CD14-positive monocyte (primary cell): Measurements from ENCODE around the gene MRPL43. TPM values are rescaled to one million over a fixed set of nuclear protein-coding genes. Genes with fewer than 3 reads are reported as not detected.

Experiments
- DNase-seq, 3 donors: peaks; one replicate each; pipeline ENCODE4 v3.0.0-alpha.2; 2011 to 2022
- H2AFZ ChIP-seq: 2 replicates; pipeline ENCODE4 v1.6.0; 2012; ENCODE audit warnings: mild to moderate bottlenecking, low read depth, low read length, inconsistent platforms; ENCODE audit not compliant: insufficient read depth, poor library complexity, severe bottlenecking
- H3K27ac ChIP-seq, 2 donors: 1 replicate in 1 of 2; 2 replicates in 1 of 2; pipeline ENCODE4 v1.5.1; 2012 to 2013; ENCODE audit warnings: low read length in 2 of 2, control low read depth in 1 of 2, inconsistent platforms in 1 of 2, low read depth in 1 of 2, mild to moderate bottlenecking in 1 of 2
- H3K27me3 ChIP-seq, 2 donors: one replicate each; pipeline versions ENCODE4 v1.6.0 to v1.6.1; 2011 to 2013; ENCODE audit warnings: low read length in 2 of 2; ENCODE audit not compliant: control insufficient read depth in 2 of 2, insufficient read depth in 2 of 2
- H3K36me3 ChIP-seq, 2 donors: replicated peaks in 1 of 2; 1 replicate in 1 of 2; 2 replicates in 1 of 2; pipeline versions ENCODE4 v1.5.1 to v1.6.1; 2012 to 2013; ENCODE audit warnings: low read length in 2 of 2, control low read depth in 1 of 2, inconsistent platforms in 1 of 2, mild to moderate bottlenecking in 1 of 2; ENCODE audit not compliant: insufficient read depth in 2 of 2, control insufficient read depth in 1 of 2
- H3K4me1 ChIP-seq, 2 donors: 1 replicate in 1 of 2; 2 replicates in 1 of 2; pipeline versions ENCODE4 v1.5.1 to v1.6.1; 2012 to 2013; ENCODE audit warnings: low read length in 2 of 2, control low read depth in 1 of 2, inconsistent platforms in 1 of 2, mild to moderate bottlenecking in 1 of 2, moderate library complexity in 1 of 2; ENCODE audit not compliant: insufficient read depth in 2 of 2, control insufficient read depth in 1 of 2
- H3K4me2 ChIP-seq: replicated peaks from 2 replicates; pipeline ENCODE3; 2012; ENCODE audit warnings: low read length, moderate library complexity, mild to moderate bottlenecking; ENCODE audit not compliant: poor library complexity, severe bottlenecking; ENCODE audit errors: extremely low read depth
- H3K4me3 ChIP-seq, 3 experiments: fragments of 200-600 bp in 1 of 3; sonication (generic) in 1 of 3; replicated peaks in 1 of 3; 1 replicate in 2 of 3; 2 replicates in 1 of 3; pipeline ENCODE4 v1.5.1; 2011 to 2013; ENCODE audit warnings: low read length in 3 of 3, mild to moderate bottlenecking in 3 of 3, control low read depth in 2 of 3, low read depth in 2 of 3, inconsistent platforms in 1 of 3, moderate library complexity in 1 of 3
- H3K79me2 ChIP-seq: 2 replicates; pipeline ENCODE4 v1.6.0; 2012; ENCODE audit warnings: mild to moderate bottlenecking, control low read depth, inconsistent platforms, low read length, moderate library complexity; ENCODE audit not compliant: insufficient read depth
- H3K9ac ChIP-seq: 2 replicates; pipeline ENCODE4 v1.6.0; 2017; ENCODE audit warnings: low read length, mild to moderate bottlenecking; ENCODE audit not compliant: insufficient read depth, poor library complexity, severe bottlenecking
- H3K9me3 ChIP-seq, 2 donors: replicated peaks in 1 of 2; 1 replicate in 1 of 2; 2 replicates in 1 of 2; pipeline versions ENCODE4 v1.5.1 to v1.6.1; 2012 to 2013; ENCODE audit warnings: low read length in 2 of 2, control low read depth in 1 of 2; ENCODE audit not compliant: control insufficient read depth in 1 of 2, insufficient read depth in 1 of 2
- H4K20me1 ChIP-seq: 2 replicates; pipeline ENCODE4 v1.6.0; 2012; ENCODE audit warnings: mild to moderate bottlenecking, low read length, control low read depth, moderate library complexity; ENCODE audit not compliant: insufficient read depth
- H3K27ac Mint-ChIP-seq, 7 donors: one replicate each; pipeline ENCODE4 v1.8.0; 2020; ENCODE audit warnings: mild to moderate bottlenecking in 7 of 7, mixed read lengths in 7 of 7, moderate library complexity in 6 of 7, inconsistent platforms in 2 of 7
- H3K27me3 Mint-ChIP-seq, 3 donors: one replicate each; pipeline ENCODE4 v1.8.0; 2021 to 2022; ENCODE audit warnings: low read depth in 3 of 3, mild to moderate bottlenecking in 3 of 3, mixed read lengths in 3 of 3, moderate library complexity in 3 of 3, inconsistent platforms in 1 of 3
- H3K36me3 Mint-ChIP-seq, 2 donors: one replicate each; pipeline ENCODE4 v1.8.0; 2020; ENCODE audit warnings: mixed read lengths in 2 of 2, inconsistent platforms in 1 of 2, mild to moderate bottlenecking in 1 of 2
- H3K4me1 Mint-ChIP-seq: one replicate; pipeline ENCODE4 v1.8.0; 2020; ENCODE audit warnings: mild to moderate bottlenecking, mixed read lengths
- H3K4me3 Mint-ChIP-seq, 2 donors: one replicate each; pipeline ENCODE4 v1.8.0; 2020; ENCODE audit warnings: mild to moderate bottlenecking in 2 of 2, mixed read lengths in 2 of 2, moderate library complexity in 1 of 2
- H3K9me3 Mint-ChIP-seq, 7 donors: one replicate each; pipeline ENCODE4 v1.8.0; 2020 to 2022; ENCODE audit warnings: mixed read lengths in 7 of 7, mild to moderate bottlenecking in 6 of 7, moderate library complexity in 6 of 7, inconsistent platforms in 2 of 7
- CTCF ChIP-seq: fragments of 200-600 bp; IDR thresholded peaks from one replicate; pipeline ENCODE4 v1.8.0; 2022; ENCODE audit warnings: antibody characterized with exemption, mild to moderate bottlenecking
- WGBS: methylation state at CpG from one replicate; pipeline ENCODE4 v1.1.5; 2013; ENCODE audit warnings: missing lambda C conversion rate; ENCODE audit not compliant: insufficient coverage; 5-methylcytosine and 5-hydroxymethylcytosine counted together
- intact Hi-C, 2 donors: fragments of 100-400 bp; cut with micrococcal nuclease; formaldehyde crosslinking; loops; one replicate each; pipeline versions ENCODE4 v1.15.0 to v1.15.1; 2023
- polyA plus RNA-seq, 3 donors: library from polyadenylated mRNA; depleted of rRNA in 1 of 3; unstranded in 2 of 3; stranded (reverse) in 1 of 3; fragments of 300-500 nt in 2 of 3; fragments of >200 nt in 1 of 3; fragmentation: Illumina TruSeq in 2 of 3; gene quantifications; 1 replicate in 2 of 3; 2 replicates in 1 of 3; pipeline ENCODE4 v1.2.3, GENCODE V29; 2012 to 2021

The MRPL43 gene
- polyA plus RNA-seq, 3 donors, result 69.5 to 123 (median 98.0) TPM

- DNase-seq, result peak; percentile 49 to 64 (median 55)
- intact Hi-C loops, result no loop called here
- Histone ChIP-seq H3K4me2 (peak overlapping the region; percentile 85), H3K36me3 (peaks cover 3 to 9% of the 10 kb centered on the region in 2 donors), H4K20me1 (no peaks in the 10 kb centered on the region), H3K27me3 (no peaks in the 10 kb centered on the region), H2AFZ (peak overlapping the region; percentile 94), H3K9me3 (no peaks in the 10 kb centered on the region), H3K79me2 (peaks cover 5% of the 10 kb centered on the region), H3K9ac (peak overlapping the region; percentile 86), H3K27ac (peak overlapping the region in 1 of 2 donors; percentile 48), H3K4me1 (peaks cover 35 to 52% of the 10 kb centered on the region in 2 donors), H3K4me3 (peak overlapping the region; percentile 74 to 92 (median 88))
- TF ChIP-seq CTCF, result peak; percentile 97
- H3K27me3 Mint-ChIP-seq, result peaks cover 0 to 5% (median 4%) of the 10 kb centered on the region in 3 donors
- H3K27ac Mint-ChIP-seq, result peak overlapping the region; percentile 50 to 83 (median 74)
- H3K9me3 Mint-ChIP-seq, result no peaks in the 10 kb centered on the region
- under 1% methylated on average over 49 of the region's 66 CpGs for WGBS
- peaks cover 39% of the 10 kb centered on the region for H3K4me1 Mint-ChIP-seq
- peaks cover 13 to 14% of the 10 kb centered on the region in 2 donors for H3K36me3 Mint-ChIP-seq
- H3K4me3 Mint-ChIP-seq, result peak overlapping the region; percentile 95 to 98
Measured at GRCh38 chr10:100997360-100998182, 10.3 kb upstream of the MRPL43 start.

GRCh38 chr10:100996678-100997359, 9.5 kb upstream of the MRPL43 start:
- H3K4me2 ChIP-seq, result peak overlapping the region; percentile 85
- 3% methylated on average over 43 of the region's 46 CpGs for WGBS
- peak overlapping the region; percentile 94 for H2AFZ ChIP-seq
- peak overlapping the region; percentile 74 to 92 (median 88) for H3K4me3 ChIP-seq
- H3K4me1 ChIP-seq, result peaks cover 35 to 52% of the 10 kb centered on the region in 2 donors
- H3K27me3 ChIP-seq, result no peaks in the 10 kb centered on the region
- peaks cover 5% of the 10 kb centered on the region for H3K79me2 ChIP-seq
- no peaks in the 10 kb centered on the region for H3K9me3 ChIP-seq
- peaks cover 39% of the 10 kb centered on the region for H3K4me1 Mint-ChIP-seq
- DNase-seq, result no peak
- peak overlapping the region in 1 of 2 donors; percentile 48 for H3K27ac ChIP-seq
- no peaks in the 10 kb centered on the region for H4K20me1 ChIP-seq
- H3K36me3 Mint-ChIP-seq, result peaks cover 14 to 17% of the 10 kb centered on the region in 2 donors
- no peaks in the 10 kb centered on the region for H3K9me3 Mint-ChIP-seq
- peaks cover 0 to 5% (median 4%) of the 10 kb centered on the region in 3 donors for H3K27me3 Mint-ChIP-seq
- H3K9ac ChIP-seq, result peak overlapping the region; percentile 86
- peak overlapping the region; percentile 95 to 98 for H3K4me3 Mint-ChIP-seq
- intact Hi-C loops, result no loop called here
- peak overlapping the region; percentile 15 to 83 (median 64) for H3K27ac Mint-ChIP-seq
- peaks cover 3 to 9% of the 10 kb centered on the region in 2 donors for H3K36me3 ChIP-seq
- no peak for TF ChIP-seq CTCF
